HUES48 (cell line): ENCODE measurements around the gene CDKN2B-AS1.

Experiments
- H3K27ac ChIP-seq: one replicate; pipeline ENCODE4 v1.7.0; 2013; ENCODE audit warnings: low read depth, low read length, inconsistent platforms
- H3K27me3 ChIP-seq: 2 replicates; pipeline ENCODE4 v1.6.1; 2013; ENCODE audit warnings: mild to moderate bottlenecking, low read length; ENCODE audit not compliant: control insufficient read depth, insufficient read depth
- H3K36me3 ChIP-seq: 2 replicates; pipeline ENCODE4 v1.6.1; 2013; ENCODE audit warnings: low read length; ENCODE audit not compliant: control insufficient read depth, insufficient read depth
- H3K4me1 ChIP-seq: 2 replicates; pipeline ENCODE4 v1.6.1; 2013; ENCODE audit warnings: mild to moderate bottlenecking, low read length; ENCODE audit not compliant: control insufficient read depth, insufficient read depth
- H3K4me3 ChIP-seq: 2 replicates; pipeline ENCODE4 v1.5.1; 2013; ENCODE audit warnings: mild to moderate bottlenecking, low read depth, low read length
- H3K9ac ChIP-seq: 2 replicates; pipeline ENCODE4 v1.6.1; 2013; ENCODE audit warnings: mild to moderate bottlenecking, low read depth, low read length, moderate library complexity
- H3K9me3 ChIP-seq: 2 replicates; pipeline ENCODE4 v1.6.1; 2013; ENCODE audit warnings: low read length; ENCODE audit not compliant: control insufficient read depth, insufficient read depth

Gene CDKN2B-AS1

GRCh38 chr9:22169243-22169642, 174.7 kb downstream of the CDKN2B-AS1 start:
- H3K9ac ChIP-seq: no peak overlapping the region
- no peaks in the 10 kb centered on the region for H3K4me1 ChIP-seq
- H3K36me3 ChIP-seq: no peaks in the 10 kb centered on the region
- no peaks in the 10 kb centered on the region for H3K27me3 ChIP-seq
- no peak overlapping the region for H3K4me3 ChIP-seq
- H3K27ac ChIP-seq: no peak overlapping the region
- no peaks in the 10 kb centered on the region for H3K9me3 ChIP-seq

DNA sequence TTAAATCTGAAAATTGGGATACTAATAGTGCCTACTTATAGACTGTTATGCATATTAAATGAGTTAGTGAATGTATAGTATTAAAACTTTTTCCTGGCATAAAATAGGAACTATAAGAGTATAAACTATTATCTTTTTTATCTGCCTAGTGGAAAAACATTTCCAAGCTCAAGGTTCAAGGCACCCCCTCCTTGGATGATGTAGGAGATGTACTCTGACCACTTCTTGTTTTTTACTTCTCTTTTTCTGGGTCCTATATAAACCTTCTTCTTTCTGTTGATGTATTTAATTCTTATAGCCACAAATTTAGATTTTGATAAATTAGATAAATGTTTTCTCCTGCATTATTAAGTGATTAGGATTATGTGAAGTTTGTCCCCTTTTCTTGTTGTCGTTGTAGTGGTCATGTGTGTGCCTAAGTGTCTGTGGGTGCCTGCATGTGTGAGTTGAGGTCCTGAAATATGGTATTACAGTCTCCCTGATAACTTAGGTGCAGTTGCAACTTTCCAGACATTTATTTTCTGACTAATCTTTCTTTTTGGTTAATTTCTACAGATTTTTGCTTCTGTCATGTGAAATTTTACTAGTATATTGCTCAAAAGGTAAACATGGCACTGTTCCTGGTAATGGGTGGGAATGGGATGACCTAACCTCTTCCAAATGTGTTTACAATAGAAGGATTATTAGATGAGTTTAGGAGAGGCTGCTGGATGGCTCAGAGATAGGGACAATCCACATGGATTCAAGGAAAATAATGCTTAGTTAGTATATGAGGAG, 175.3 kb downstream of the CDKN2B-AS1 start:
- no peaks in the 10 kb centered on the region for H3K36me3 ChIP-seq
- H3K27ac ChIP-seq: no peak overlapping the region
- no peaks in the 10 kb centered on the region for H3K4me1 ChIP-seq
- H3K9me3 ChIP-seq: no peaks in the 10 kb centered on the region
- no peaks in the 10 kb centered on the region for H3K27me3 ChIP-seq
- no peak overlapping the region for H3K9ac ChIP-seq
- no peak overlapping the region for H3K4me3 ChIP-seq
